Right renal cortex interstitium (tissue), 3 donors: Measurements from ENCODE around the gene JAML. TPM values are rescaled to one million over a fixed set of nuclear protein-coding genes. Genes with fewer than 3 reads are reported as not detected.
A peak's percentile ranks its signal among the peaks of the same experiment; 100 is the strongest.

Experiments
- DNase-seq, 3 donors: peaks; one replicate each; pipeline ENCODE4 v3.0.0-alpha.2; 2013; ENCODE audit warnings: low read depth in 3 of 3, low spot score in 2 of 3
- polyA plus RNA-seq, 3 donors: library from polyadenylated mRNA; unstranded; fragments of 120-200 nt; gene quantifications; one replicate each; pipeline ENCODE4 v1.2.1, GENCODE V29; 2013; ENCODE audit not compliant: insufficient read length in 3 of 3

JAML gene
- polyA plus RNA-seq, 3 donors, result 1.9 to 2.4 (median 2.3) TPM

- no peak for DNase-seq
These were observed 7.2 kb downstream of the JAML start for GRCh38 chr11:118217575-118217974.

- DNase-seq, result no peak
These were observed 8.0 kb downstream of the JAML start for GRCh38 chr11:118216621-118217481.

- DNase-seq, result no peak
These were observed 9.0 kb downstream of the JAML start for GRCh38 chr11:118215765-118216164.

- DNase-seq, result no peak
These were observed 9.5 kb downstream of the JAML start for GRCh38 chr11:118215262-118215661.

GRCh38 chr11:118214210-118214914 is 10.4 kb downstream of the JAML start:
- DNase-seq, result no peak

- no peak for DNase-seq
These were observed 11.0 kb downstream of the JAML start for GRCh38 chr11:118213781-118214180.

- DNase-seq, result no peak
These were observed 11.6 kb downstream of the JAML start for GRCh38 chr11:118213201-118213600.

GRCh38 chr11:118212781-118213191 is 12.0 kb downstream of the JAML start:
- DNase-seq, result no peak

- no peak for DNase-seq
These were observed 12.6 kb downstream of the JAML start for GRCh38 chr11:118212131-118212725.

GRCh38 chr11:118211006-118211405 is 13.8 kb downstream of the JAML start:
- DNase-seq, result no peak

- no peak for DNase-seq
These were observed 14.5 kb downstream of the JAML start for GRCh38 chr11:118210323-118210722.

GRCh38 chr11:118209033-118209432 is 15.8 kb downstream of the JAML start:
- DNase-seq, result no peak

GRCh38 chr11:118207079-118207478 is 17.7 kb downstream of the JAML start:
- DNase-seq, result no peak

- DNase-seq, result peak in 2 of 3 donors; percentile 20 to 36
These were observed 18.3 kb downstream of the JAML start for GRCh38 chr11:118206391-118207031.

GRCh38 chr11:118205606-118206378 is 19.0 kb downstream of the JAML start:
- DNase-seq, result no peak

GRCh38 chr11:118202599-118203422 is 22.0 kb downstream of the JAML start:
- DNase-seq, result no peak

GRCh38 chr11:118201966-118202365 is 22.8 kb downstream of the JAML start:
- no peak for DNase-seq

GRCh38 chr11:118200901-118201680 is 23.7 kb downstream of the JAML start:
- DNase-seq, result no peak

- DNase-seq, result no peak
These were observed 24.3 kb downstream of the JAML start for GRCh38 chr11:118200497-118200896.
